ENCODE data around the gene MOK.

Gene MOK

GRCh38 chr14:102229739-102230092 is 75.2 kb downstream of the MOK start:
- DNase-seq (ENCODE audit: low read depth in 1 of 2, low spot score in 1 of 2): no peak
- in situ Hi-C loops (cut with HindIII; ENCODE audit: low pct_unique_long_range_greater_than_20kb, low sequenced_read_pairs): no loop called here
- no peak for TF ChIP-seq JUND (IDR thresholded peaks at IDR 0.05; ENCODE audit: low read depth)

- no peak for TF ChIP-seq JUND (IDR thresholded peaks at IDR 0.05; ENCODE audit: low read depth)
- no peak for DNase-seq (ENCODE audit: low read depth in 1 of 2, low spot score in 1 of 2)
- in situ Hi-C loops (cut with HindIII; ENCODE audit: low pct_unique_long_range_greater_than_20kb, low sequenced_read_pairs): no loop called here
Observed at GRCh38 chr14:102229071-102229738, 75.8 kb downstream of the MOK start.

- DNase-seq (ENCODE audit: low read depth in 1 of 2, low spot score in 1 of 2): no peak
- in situ Hi-C loops (cut with HindIII; ENCODE audit: low pct_unique_long_range_greater_than_20kb, low sequenced_read_pairs): no loop called here
- no peak for TF ChIP-seq JUND (IDR thresholded peaks at IDR 0.05; ENCODE audit: low read depth)
Observed at GRCh38 chr14:102227184-102227964, 77.6 kb downstream of the MOK start.

GRCh38 chr14:102226356-102227125 is 78.4 kb downstream of the MOK start:
- TF ChIP-seq JUND (IDR thresholded peaks at IDR 0.05; ENCODE audit: low read depth): no peak
- in situ Hi-C loops (cut with HindIII; ENCODE audit: low pct_unique_long_range_greater_than_20kb, low sequenced_read_pairs): no loop called here
- DNase-seq (ENCODE audit: low read depth in 1 of 2, low spot score in 1 of 2): no peak

- no peak for DNase-seq (ENCODE audit: low read depth in 1 of 2, low spot score in 1 of 2)
- no peak for TF ChIP-seq JUND (IDR thresholded peaks at IDR 0.05; ENCODE audit: low read depth)
- in situ Hi-C loops (cut with HindIII; ENCODE audit: low pct_unique_long_range_greater_than_20kb, low sequenced_read_pairs): no loop called here
Observed at GRCh38 chr14:102225936-102226335, 79.0 kb downstream of the MOK start.

- in situ Hi-C loops (cut with HindIII; ENCODE audit: low pct_unique_long_range_greater_than_20kb, low sequenced_read_pairs): no loop called here
- DNase-seq (ENCODE audit: low read depth in 1 of 2, low spot score in 1 of 2): no peak
- no peak for TF ChIP-seq JUND (IDR thresholded peaks at IDR 0.05; ENCODE audit: low read depth)
Observed at GRCh38 chr14:102225386-102225785, 79.6 kb downstream of the MOK start.

GRCh38 chr14:102223682-102224081 is 81.3 kb downstream of the MOK start:
- TF ChIP-seq JUND (IDR thresholded peaks at IDR 0.05; ENCODE audit: low read depth): no peak
- DNase-seq (ENCODE audit: low read depth in 1 of 2, low spot score in 1 of 2): no peak
- in situ Hi-C loops (cut with HindIII; ENCODE audit: low pct_unique_long_range_greater_than_20kb, low sequenced_read_pairs): no loop called here

GRCh38 chr14:102222751-102223150 is 82.2 kb downstream of the MOK start:
- DNase-seq (ENCODE audit: low read depth in 1 of 2, low spot score in 1 of 2): no peak
- in situ Hi-C loops (cut with HindIII; ENCODE audit: low pct_unique_long_range_greater_than_20kb, low sequenced_read_pairs): no loop called here
- no peak for TF ChIP-seq JUND (IDR thresholded peaks at IDR 0.05; ENCODE audit: low read depth)

GRCh38 chr14:102222009-102222575 is 82.9 kb downstream of the MOK start:
- DNase-seq (ENCODE audit: low read depth in 1 of 2, low spot score in 1 of 2): no peak
- in situ Hi-C loops (cut with HindIII; ENCODE audit: low pct_unique_long_range_greater_than_20kb, low sequenced_read_pairs): no loop called here
- no peak for TF ChIP-seq JUND (IDR thresholded peaks at IDR 0.05; ENCODE audit: low read depth)

- no peak for TF ChIP-seq JUND (IDR thresholded peaks at IDR 0.05; ENCODE audit: low read depth)
- DNase-seq (ENCODE audit: low read depth in 1 of 2, low spot score in 1 of 2): no peak
- in situ Hi-C loops (cut with HindIII; ENCODE audit: low pct_unique_long_range_greater_than_20kb, low sequenced_read_pairs): no loop called here
Observed at GRCh38 chr14:102221026-102221425, 83.9 kb downstream of the MOK start.

- DNase-seq (ENCODE audit: low read depth in 1 of 2, low spot score in 1 of 2): no peak
Observed at GRCh38 chr14:102220031-102220430, 84.9 kb downstream of the MOK start.

GRCh38 chr14:102219316-102219715 is 85.6 kb downstream of the MOK start:
- no peak for TF ChIP-seq JUND (IDR thresholded peaks at IDR 0.05; ENCODE audit: low read depth)
- in situ Hi-C loops (cut with HindIII; ENCODE audit: low pct_unique_long_range_greater_than_20kb, low sequenced_read_pairs): no loop called here
- DNase-seq (ENCODE audit: low read depth in 1 of 2, low spot score in 1 of 2): no peak

More at GRCh38 chr14:102220031-102220430, 84.9 kb downstream of the MOK start:
- no peak for TF ChIP-seq JUND (IDR thresholded peaks at IDR 0.05; ENCODE audit: low read depth)
- in situ Hi-C loops (cut with HindIII; ENCODE audit: low pct_unique_long_range_greater_than_20kb, low sequenced_read_pairs): no loop called here
